Measurements from ENCODE around the gene CMC1.
A peak's percentile ranks its signal among the peaks of the same experiment; 100 is the strongest.

Gene CMC1

GRCh38 chr3:28279770-28280169 lies 38.4 kb downstream of the CMC1 start:
- peak; percentile 14 for DNase-seq (ENCODE audit: low read depth)
- H3K4me3 ChIP-seq (ENCODE audit: control insufficient read depth, low read depth, low read length), result no peak overlapping the region
- no peak for TF ChIP-seq CTCF (conservative IDR thresholded peaks at IDR 0.05; ENCODE audit: control insufficient read depth, insufficient read depth, low read depth, low read length)

GRCh38 chr3:28280781-28281180 lies 39.4 kb downstream of the CMC1 start:
- DNase-seq (ENCODE audit: low read depth), result no peak
- H3K4me3 ChIP-seq (ENCODE audit: control insufficient read depth, low read depth, low read length), result no peak overlapping the region
- TF ChIP-seq CTCF (conservative IDR thresholded peaks at IDR 0.05; ENCODE audit: control insufficient read depth, insufficient read depth, low read depth, low read length), result no peak

- no peak overlapping the region for H3K4me3 ChIP-seq (ENCODE audit: control insufficient read depth, low read depth, low read length)
- peak; percentile 62 for DNase-seq (ENCODE audit: low read depth)
- TF ChIP-seq CTCF (conservative IDR thresholded peaks at IDR 0.05; ENCODE audit: control insufficient read depth, insufficient read depth, low read depth, low read length), result peak; percentile 62
These were observed 45.2 kb downstream of the CMC1 start for GRCh38 chr3:28286595-28286994.

GRCh38 chr3:28287046-28287445 lies 45.6 kb downstream of the CMC1 start:
- H3K4me3 ChIP-seq (ENCODE audit: control insufficient read depth, low read depth, low read length), result no peak overlapping the region
- no peak for DNase-seq (ENCODE audit: low read depth)
- no peak for TF ChIP-seq CTCF (conservative IDR thresholded peaks at IDR 0.05; ENCODE audit: control insufficient read depth, insufficient read depth, low read depth, low read length)

GRCh38 chr3:28290863-28291300 lies 49.5 kb downstream of the CMC1 start:
- no peak for TF ChIP-seq CTCF (conservative IDR thresholded peaks at IDR 0.05; ENCODE audit: control insufficient read depth, insufficient read depth, low read depth, low read length)
- no peak for DNase-seq (ENCODE audit: low read depth)
- no peak overlapping the region for H3K4me3 ChIP-seq (ENCODE audit: control insufficient read depth, low read depth, low read length)

- H3K4me3 ChIP-seq (ENCODE audit: control insufficient read depth, low read depth, low read length), result no peak overlapping the region
These were observed 50.2 kb downstream of the CMC1 start for GRCh38 chr3:28291577-28291976.

More at GRCh38 chr3:28291577-28291976, 50.2 kb downstream of the CMC1 start:
- DNase-seq (ENCODE audit: low read depth), result no peak
- no peak for TF ChIP-seq CTCF (conservative IDR thresholded peaks at IDR 0.05; ENCODE audit: control insufficient read depth, insufficient read depth, low read depth, low read length)

All from fibroblast of mammary gland (primary cell).